ENCODE measurements around the gene CNIH3.

CNIH3 gene

GRCh38 chr1:224744521-224744920 lies 128.4 kb downstream of the CNIH3 start:
- DNase-seq (ENCODE audit: low read depth in 2 of 2) = no peak

- no peak for DNase-seq (ENCODE audit: low read depth in 2 of 2)
These were observed 129.3 kb downstream of the CNIH3 start for GRCh38 chr1:224745394-224745793.

GRCh38 chr1:224745924-224746323 lies 129.8 kb downstream of the CNIH3 start:
- DNase-seq (ENCODE audit: low read depth in 2 of 2) = no peak

- peak in 1 of 2 donors; percentile 12 for DNase-seq (ENCODE audit: low read depth in 2 of 2)
These were observed 131.5 kb downstream of the CNIH3 start for GRCh38 chr1:224747578-224747977.

GRCh38 chr1:224749916-224750315 lies 133.8 kb downstream of the CNIH3 start:
- DNase-seq (ENCODE audit: low read depth in 2 of 2) = no peak

- DNase-seq (ENCODE audit: low read depth in 2 of 2) = no peak
These were observed 135.7 kb downstream of the CNIH3 start for GRCh38 chr1:224751624-224752311.

- no peak for DNase-seq (ENCODE audit: low read depth in 2 of 2)
These were observed 137.4 kb downstream of the CNIH3 start for GRCh38 chr1:224753491-224753890.

GRCh38 chr1:224755586-224755985 lies 139.5 kb downstream of the CNIH3 start:
- DNase-seq (ENCODE audit: low read depth in 2 of 2) = no peak

- no peak for DNase-seq (ENCODE audit: low read depth in 2 of 2)
These were observed 141.4 kb downstream of the CNIH3 start for GRCh38 chr1:224757508-224757907.

GRCh38 chr1:224759135-224759534 lies 143.0 kb downstream of the CNIH3 start:
- no peak for DNase-seq (ENCODE audit: low read depth in 2 of 2)

- no peak for DNase-seq (ENCODE audit: low read depth in 2 of 2)
These were observed 143.6 kb downstream of the CNIH3 start for GRCh38 chr1:224759681-224760091.

GRCh38 chr1:224760163-224760562 lies 144.0 kb downstream of the CNIH3 start:
- no peak for DNase-seq (ENCODE audit: low read depth in 2 of 2)

- no peak for DNase-seq (ENCODE audit: low read depth in 2 of 2)
These were observed 145.1 kb downstream of the CNIH3 start for GRCh38 chr1:224761245-224761644.

GRCh38 chr1:224762046-224762445 lies 145.9 kb downstream of the CNIH3 start:
- DNase-seq (ENCODE audit: low read depth in 2 of 2) = no peak

- no peak for DNase-seq (ENCODE audit: low read depth in 2 of 2)
These were observed 146.6 kb downstream of the CNIH3 start for GRCh38 chr1:224762701-224763100.

GRCh38 chr1:224763126-224763775 lies 147.1 kb downstream of the CNIH3 start:
- DNase-seq (ENCODE audit: low read depth in 2 of 2) = no peak

- DNase-seq (ENCODE audit: low read depth in 2 of 2) = no peak
These were observed 150.1 kb downstream of the CNIH3 start for GRCh38 chr1:224766266-224766665.

- DNase-seq (ENCODE audit: low read depth in 2 of 2) = no peak
These were observed 150.9 kb downstream of the CNIH3 start for GRCh38 chr1:224767031-224767430.

- DNase-seq (ENCODE audit: low read depth in 2 of 2) = no peak
These were observed 151.6 kb downstream of the CNIH3 start for GRCh38 chr1:224767676-224768075.

GRCh38 chr1:224768971-224769370 lies 152.9 kb downstream of the CNIH3 start:
- no peak for DNase-seq (ENCODE audit: low read depth in 2 of 2)

- DNase-seq (ENCODE audit: low read depth in 2 of 2) = no peak
These were observed 153.6 kb downstream of the CNIH3 start for GRCh38 chr1:224769452-224770335.

GRCh38 chr1:224770336-224770693 lies 154.2 kb downstream of the CNIH3 start:
- no peak for DNase-seq (ENCODE audit: low read depth in 2 of 2)

GRCh38 chr1:224773646-224774045 lies 157.5 kb downstream of the CNIH3 start:
- DNase-seq (ENCODE audit: low read depth in 2 of 2) = no peak
